GM23338 (cell line): ENCODE measurements around the gene MBNL1. TPM values are rescaled to one million over a fixed set of nuclear protein-coding genes. Genes with fewer than 3 reads are reported as not detected.
A peak's percentile ranks its signal among the peaks of the same experiment; 100 is the strongest.

Experiments used
- ATAC-seq: fragments of 200-7000 bp; cut with Tn5 transposase; 3 replicates; pipeline ENCODE4 v1.9.1; 2020
- DNase-seq: peaks from one replicate; pipeline ENCODE4 v3.0.0-alpha.2; 2015; ENCODE audit warnings: low spot score
- H2AFZ ChIP-seq: fragments of 200-600 bp; sonication (generic); 2 replicates; pipeline ENCODE4 v1.8.0; 2016; ENCODE audit warnings: antibody characterized with exemption, mild to moderate bottlenecking, moderate library complexity
- H3F3A ChIP-seq: fragments of 200-600 bp; sonication (generic); replicated peaks from 2 replicates; pipeline ENCODE4 v1.8.0; 2017; ENCODE audit warnings: antibody characterized with exemption, mixed run types, low read depth
- H3K27ac ChIP-seq: fragments of 200-600 bp; sonication (generic); 2 replicates; pipeline ENCODE4 v1.6.1; 2016; ENCODE audit warnings: low read depth
- H3K27me3 ChIP-seq: fragments of 200-600 bp; sonication (generic); 2 replicates; pipeline ENCODE4 v1.8.0; 2016; ENCODE audit warnings: mild to moderate bottlenecking, mixed run types, moderate library complexity; ENCODE audit not compliant: insufficient read depth
- H3K36me3 ChIP-seq: fragments of 200-600 bp; sonication (generic); 2 replicates; pipeline ENCODE4 v1.8.0; 2016; ENCODE audit warnings: mild to moderate bottlenecking; ENCODE audit not compliant: insufficient read depth
- H3K4me1 ChIP-seq: fragments of 200-600 bp; sonication (generic); 2 replicates; pipeline ENCODE4 v1.8.0; 2016; ENCODE audit warnings: mild to moderate bottlenecking, moderate library complexity; ENCODE audit not compliant: insufficient read depth
- H3K4me2 ChIP-seq: fragments of 200-600 bp; sonication (generic); 2 replicates; pipeline ENCODE4 v1.7.1; 2017; ENCODE audit warnings: mixed run types
- H3K4me3 ChIP-seq: fragments of 200-600 bp; sonication (generic); 2 replicates; pipeline ENCODE4 v1.6.1; 2016; ENCODE audit warnings: mixed run types
- H3K79me2 ChIP-seq: fragments of 200-600 bp; sonication (generic); replicated peaks from 2 replicates; pipeline ENCODE4 v1.8.0; 2017; ENCODE audit warnings: mild to moderate bottlenecking; ENCODE audit not compliant: insufficient read depth
- H3K9me2 ChIP-seq: fragments of 200-600 bp; sonication (generic); 2 replicates; pipeline ENCODE4 v1.8.0; 2017; ENCODE audit not compliant: insufficient read depth
- H4K20me1 ChIP-seq: fragments of 200-600 bp; sonication (generic); replicated peaks from 2 replicates; pipeline ENCODE4 v1.8.0; 2017; ENCODE audit warnings: mild to moderate bottlenecking; ENCODE audit not compliant: insufficient read depth
- H3K27ac Mint-ChIP-seq: 2 replicates; pipeline ENCODE4 v1.8.0; 2020; ENCODE audit warnings: inconsistent platforms, mild to moderate bottlenecking, moderate library complexity, mixed read lengths
- H3K27me3 Mint-ChIP-seq: 3 replicates; pipeline ENCODE4 v1.8.0; 2022; ENCODE audit warnings: low read depth, mild to moderate bottlenecking, moderate library complexity, mixed read lengths, inconsistent platforms; ENCODE audit not compliant: insufficient read depth, poor library complexity
- H3K36me3 Mint-ChIP-seq: 3 replicates; pipeline ENCODE4 v1.8.0; 2021; ENCODE audit warnings: low read depth, mild to moderate bottlenecking, inconsistent platforms, moderate library complexity, mixed read lengths
- H3K4me1 Mint-ChIP-seq: 3 replicates; pipeline ENCODE4 v1.8.0; 2020; ENCODE audit warnings: mild to moderate bottlenecking, inconsistent platforms, mixed read lengths
- H3K4me3 Mint-ChIP-seq: 3 replicates; pipeline ENCODE4 v1.8.0; 2021; ENCODE audit warnings: moderate library complexity, mild to moderate bottlenecking, inconsistent platforms, mixed read lengths
- H3K9me3 Mint-ChIP-seq: 3 replicates; pipeline ENCODE4 v1.8.0; 2020; ENCODE audit warnings: moderate library complexity, mild to moderate bottlenecking, inconsistent platforms, mixed read lengths
- CREB1 ChIP-seq: fragments of 250-450 bp; sonication (Bioruptor Pico); IDR thresholded peaks from 2 replicates; pipeline ENCODE4 v1.5.0; 2020; ENCODE audit warnings: low read depth, mild to moderate bottlenecking, moderate library complexity
- ETS1 ChIP-seq: IDR thresholded peaks from 2 replicates; pipeline ENCODE4 v1.6.1; 2016; ENCODE audit warnings: antibody characterized with exemption
- EZH2 ChIP-seq: fragments of 200-600 bp; sonication (generic); IDR thresholded peaks from one replicate; pipeline ENCODE4 v1.8.0; 2017; ENCODE audit warnings: antibody characterized with exemption, mild to moderate bottlenecking, low read depth; ENCODE audit not compliant: unreplicated experiment
- EZH2phosphoT487 ChIP-seq: fragments of 200-600 bp; sonication (generic); IDR thresholded peaks from one replicate; pipeline ENCODE4 v1.8.1; 2018; ENCODE audit warnings: antibody characterized with exemption; ENCODE audit not compliant: unreplicated experiment
- JUNB ChIP-seq: IDR thresholded peaks from one replicate; pipeline ENCODE4 v1.6.1; 2016; ENCODE audit warnings: antibody characterized with exemption; ENCODE audit not compliant: unreplicated experiment
- NANOG ChIP-seq: IDR thresholded peaks from 2 replicates; pipeline ENCODE4 v1.6.1; 2016; ENCODE audit warnings: antibody characterized with exemption, borderline replicate concordance
- POLR2AphosphoS5 ChIP-seq: IDR thresholded peaks from 2 replicates; pipeline ENCODE4 v1.6.1; 2016; ENCODE audit warnings: antibody characterized with exemption, low read depth
- REST ChIP-seq: IDR thresholded peaks from one replicate; pipeline ENCODE4 v1.6.1; 2018; ENCODE audit warnings: antibody characterized with exemption; ENCODE audit not compliant: unreplicated experiment
- STAT1 ChIP-seq: IDR thresholded peaks from one replicate; pipeline ENCODE4 v1.6.1; 2016; ENCODE audit warnings: antibody characterized with exemption; ENCODE audit not compliant: unreplicated experiment
- ZNF114 ChIP-seq: fragments of 250-450 bp; sonication (Bioruptor Pico); IDR thresholded peaks from 2 replicates; pipeline ENCODE4 v1.5.0; 2020; ENCODE audit warnings: mild to moderate bottlenecking, moderate library complexity
- ZNF331 ChIP-seq: fragments of 250-450 bp; sonication (Bioruptor Pico); IDR thresholded peaks from 2 replicates; pipeline ENCODE4 v1.5.0; 2020; ENCODE audit warnings: low read depth, mild to moderate bottlenecking, moderate library complexity
- polyA plus RNA-seq: library from polyadenylated mRNA; unstranded; fragments of >200 nt; fragmentation: Nextera tagmentation; extraction: Ambion mirVana; gene quantifications from 2 replicates; pipeline ENCODE4 v1.2.1, GENCODE V29; 2016
- total RNA-seq: library from RNA; depleted of rRNA; stranded (reverse); fragments of >200 nt; shearing (Covaris generic); gene quantifications from 2 replicates; pipeline ENCODE4 v1.2.3, GENCODE V29; 2014

MBNL1 gene
- total and polyA plus RNA-seq, 2 experiments from 2014 or later, result 9.4 to 23.2 TPM

- Mint-ChIP-seq H3K4me3 (no peak overlapping the region), H3K27ac (0 out of 2 replicates have a peak overlapping the region, but pooled peaks have one; percentile 1), H3K36me3 (no peaks in the 10 kb centered on the region), H3K27me3 (no peaks in the 10 kb centered on the region), H3K4me1 (peaks cover 23% of the 10 kb centered on the region), H3K9me3 (no peaks in the 10 kb centered on the region)
- Histone ChIP-seq H4K20me1 (no peaks in the 10 kb centered on the region), H3K9me2 (no peaks in the 10 kb centered on the region), H3K4me1 (peaks cover 9% of the 10 kb centered on the region; the same call in 1 of the 2 replicates), H3K27ac (no peak overlapping the region), H3K4me3 (no peak overlapping the region), H2AFZ (no peak overlapping the region), H3K4me2 (no peak overlapping the region), H3F3A (no peaks in the 10 kb centered on the region), H3K36me3 (no peaks in the 10 kb centered on the region), H3K27me3 (no peaks in the 10 kb centered on the region), H3K79me2 (peaks cover 92% of the 10 kb centered on the region)
- no peak for DNase-seq
- TF ChIP-seq NANOG (no peak), REST (no peak), CREB1 (CRISPR knock-in tag) (no peak), STAT1 (no peak), EZH2phosphoT487 (no peak), POLR2AphosphoS5 (no peak)
- ATAC-seq, result no peak
These were observed 19.3 kb downstream of the MBNL1 start for GRCh38 chr3:152287898-152288576.

- Mint-ChIP-seq H3K27me3 (no peaks in the 10 kb centered on the region), H3K4me1 (peaks cover 20% of the 10 kb centered on the region), H3K27ac (no peak overlapping the region), H3K4me3 (no peak overlapping the region), H3K9me3 (no peaks in the 10 kb centered on the region), H3K36me3 (no peaks in the 10 kb centered on the region)
- Histone ChIP-seq H3F3A (no peaks in the 10 kb centered on the region), H4K20me1 (no peaks in the 10 kb centered on the region), H3K27ac (no peak overlapping the region), H3K4me2 (no peak overlapping the region), H3K36me3 (no peaks in the 10 kb centered on the region), H3K79me2 (peaks cover 90% of the 10 kb centered on the region), H3K4me1 (peaks cover 3% of the 10 kb centered on the region; the same call in 1 of the 2 replicates), H2AFZ (no peak overlapping the region), H3K27me3 (no peaks in the 10 kb centered on the region), H3K4me3 (no peak overlapping the region), H3K9me2 (no peaks in the 10 kb centered on the region)
- ATAC-seq, result no peak
- TF ChIP-seq STAT1 (no peak), JUNB (no peak), EZH2phosphoT487 (no peak), EZH2 (no peak), ZNF331 (no peak), ZNF114 (CRISPR knock-in tag) (no peak), ETS1 (no peak)
- no peak for DNase-seq
These were observed 20.0 kb downstream of the MBNL1 start for GRCh38 chr3:152288681-152289080.
